SK-N-SH (cell line): Measurements from ENCODE around the gene RAD51B. TPM values are rescaled to one million over a fixed set of nuclear protein-coding genes. Genes with fewer than 3 reads are reported as not detected.

Experiments used
- CTCF ChIA-PET: fragments of 300-600, 350-600 bp; formaldehyde crosslinking; extraction: SDS; loops from one replicate; lab custom pipeline; 2021; lab: Yijun Ruan, JAX
- POLR2A ChIA-PET: fragments of 350-600 bp; sonication (Branson Sonifier 250); formaldehyde crosslinking; extraction: SDS; loops from one replicate; lab custom pipeline; 2020; ENCODE audit warnings: antibody characterized with exemption, inconsistent platforms; lab: Yijun Ruan, JAX
- DNase-seq: peaks from one replicate; pipeline ENCODE4 v3.0.0; 2012
- H2AFZ ChIP-seq: fragments of 200-600 bp; sonication (generic); 2 replicates; pipeline ENCODE4 v1.8.1; 2016; ENCODE audit warnings: antibody characterized with exemption, mild to moderate bottlenecking, low read depth
- H3F3A ChIP-seq: fragments of 200-600 bp; sonication (generic); replicated peaks from 2 replicates; pipeline ENCODE3; 2016; ENCODE audit warnings: antibody characterized with exemption, mild to moderate bottlenecking; ENCODE audit not compliant: insufficient read depth
- H3K27ac ChIP-seq, 2 experiments: fragments of 200-500 bp in 1 of 2; fragments of 200-600 bp in 1 of 2; sonication (Bioruptor generic) in 1 of 2; sonication (generic), shearing (Covaris generic) in 1 of 2; 2 replicates each; pipeline versions ENCODE4 v1.5.1 to v1.6.1; 2014 to 2016; ENCODE audit warnings: low read depth in 2 of 2, inconsistent platforms in 1 of 2, low read length in 1 of 2, mild to moderate bottlenecking in 1 of 2, mixed read lengths in 1 of 2
- H3K27me3 ChIP-seq: fragments of 200-600 bp; sonication (generic), shearing (Covaris generic); 2 replicates; pipeline ENCODE4 v1.6.1; 2016; ENCODE audit warnings: mixed run types; ENCODE audit not compliant: insufficient read depth
- H3K36me3 ChIP-seq, 2 experiments: fragments of 200-500 bp in 1 of 2; fragments of 200-600 bp in 1 of 2; sonication (Bioruptor generic) in 1 of 2; sonication (generic) in 1 of 2; replicated peaks in 1 of 2; 2 replicates each; pipeline versions ENCODE3 to v1.5.1; 2014 to 2016; ENCODE audit warnings: low read length in 1 of 2, mild to moderate bottlenecking in 1 of 2; ENCODE audit not compliant: insufficient read depth in 2 of 2, control insufficient read depth in 1 of 2
- H3K4me1 ChIP-seq, 2 experiments: fragments of 200-500 bp in 1 of 2; fragments of 200-600 bp in 1 of 2; sonication (Bioruptor generic) in 1 of 2; sonication (generic), shearing (Covaris generic) in 1 of 2; 2 replicates each; pipeline versions ENCODE4 v1.5.1 to v1.6.1; 2014 to 2016; ENCODE audit warnings: low read depth in 1 of 2, low read length in 1 of 2, mixed run types in 1 of 2; ENCODE audit not compliant: insufficient read depth in 2 of 2, control insufficient read depth in 1 of 2
- H3K4me2 ChIP-seq: fragments of 200-600 bp; sonication (generic), shearing (Covaris generic); 2 replicates; pipeline ENCODE4 v1.6.1; 2017; ENCODE audit warnings: mixed run types
- H3K4me3 ChIP-seq, 2 experiments: fragments of 200-500 bp in 1 of 2; fragments of 200-600 bp in 1 of 2; sonication (Bioruptor generic) in 1 of 2; sonication (generic), shearing (Covaris generic) in 1 of 2; 2 replicates each; pipeline versions ENCODE4 v1.5.1 to v1.8.1; 2014 to 2016; ENCODE audit warnings: low read depth in 2 of 2, inconsistent platforms in 1 of 2, low read length in 1 of 2, mild to moderate bottlenecking in 1 of 2, mixed read lengths in 1 of 2, moderate library complexity in 1 of 2
- H3K79me2 ChIP-seq: fragments of 200-600 bp; sonication (generic); 2 replicates; pipeline ENCODE4 v1.8.1; 2017; ENCODE audit warnings: mild to moderate bottlenecking; ENCODE audit not compliant: insufficient read depth
- H3K9ac ChIP-seq: fragments of 200-600 bp; sonication (generic); 2 replicates; pipeline ENCODE4 v1.6.1; 2017; ENCODE audit warnings: mixed run types
- H3K9me2 ChIP-seq: fragments of 200-600 bp; sonication (generic); 2 replicates; pipeline ENCODE4 v1.6.1; 2017; ENCODE audit warnings: mixed run types
- H3K9me3 ChIP-seq: fragments of 200-600 bp; sonication (generic); 2 replicates; pipeline ENCODE4 v1.6.1; 2017; ENCODE audit warnings: mixed run types, mild to moderate bottlenecking, moderate library complexity
- H4K20me1 ChIP-seq: fragments of 200-600 bp; sonication (generic); 2 replicates; pipeline ENCODE4 v1.6.1; 2017; ENCODE audit warnings: mild to moderate bottlenecking, mixed run types; ENCODE audit not compliant: insufficient read depth
- CHD2 ChIP-seq: fragments of 150-350 bp; IDR thresholded peaks from 2 replicates; pipeline ENCODE4 v1.6.1; 2018; ENCODE audit warnings: low read length; ENCODE audit not compliant: partially characterized antibody
- ELF1 ChIP-seq: IDR thresholded peaks from 2 replicates; pipeline ENCODE4 v1.4.0; 2012
- EZH2phosphoT487 ChIP-seq: fragments of 200-600 bp; sonication (generic); IDR thresholded peaks from 2 replicates; pipeline ENCODE4 v1.6.1; 2017; ENCODE audit warnings: low read depth, mixed run types, mild to moderate bottlenecking, antibody characterized with exemption, moderate library complexity, borderline replicate concordance
- FOXM1 ChIP-seq: IDR thresholded peaks from 2 replicates; pipeline ENCODE4 v1.4.0; 2012; ENCODE audit warnings: low read depth, mild to moderate bottlenecking
- GATA2 ChIP-seq: sonication (generic); formaldehyde crosslinking; IDR thresholded peaks from 2 replicates; pipeline ENCODE4 v1.5.0; 2020; ENCODE audit warnings: mild to moderate bottlenecking, missing genetic modification reagents
- MXI1 ChIP-seq: IDR thresholded peaks from 2 replicates; pipeline ENCODE4 v1.6.1; 2012; ENCODE audit warnings: mild to moderate bottlenecking, low read depth, low read length, improper control_type of control experiment
- NRF1 ChIP-seq: IDR thresholded peaks from 2 replicates; pipeline ENCODE4 v1.6.1; 2012; ENCODE audit warnings: low read depth, mild to moderate bottlenecking, low read length
- RCOR1 ChIP-seq: fragments of 150-350 bp; IDR thresholded peaks from 2 replicates; pipeline ENCODE4 v1.6.1; 2017; ENCODE audit warnings: antibody characterized with exemption, low read length
- SIN3A ChIP-seq: IDR thresholded peaks from 2 replicates; pipeline ENCODE4 v1.6.1; 2012; ENCODE audit warnings: low read depth, mild to moderate bottlenecking, low read length, moderate library complexity, borderline replicate concordance
- SMC3 ChIP-seq: IDR thresholded peaks from 2 replicates; pipeline ENCODE4 v1.6.1; 2012; ENCODE audit warnings: low read depth, low read length, improper control_type of control experiment
- TCF12 ChIP-seq: IDR thresholded peaks from 2 replicates; pipeline ENCODE4 v1.4.0; 2012
- YY1 ChIP-seq: IDR thresholded peaks from 2 replicates; pipeline ENCODE4 v1.4.0; 2012; ENCODE audit warnings: low read depth, mild to moderate bottlenecking
- WGBS: methylation state at CpG from one replicate; pipeline ENCODE4 v1.1.6; 2017; ENCODE audit warnings: low lambda C conversion rate; 5-methylcytosine and 5-hydroxymethylcytosine counted together
- polyA plus RNA-seq, 3 experiments: library from polyadenylated mRNA; depleted of rRNA; stranded (reverse); fragments of >200 nt; gene quantifications; 2 replicates each; pipeline ENCODE4 v1.2.3, GENCODE V29; 2012
- TF ChIP-seq, protein P1 (sequence below): IDR thresholded peaks from 2 replicates; pipeline ENCODE4; 2012
- TF ChIP-seq, protein P2 (sequence below): fragments of 150-350 bp; IDR thresholded peaks from 2 replicates; pipeline ENCODE4 v1.6.1; 2016; ENCODE audit warnings: mild to moderate bottlenecking, low read depth, low read length
- TF ChIP-seq, protein P3 (sequence below): fragments of 200-600 bp; sonication (generic); IDR thresholded peaks from 2 replicates; pipeline ENCODE4 v1.6.1; 2017; ENCODE audit warnings: antibody characterized with exemption, mild to moderate bottlenecking, moderate library complexity

The RAD51B gene
- polyA plus RNA-seq, 1 of the 3 experiments (the other 2 are of a cell fraction): 6.0 TPM

DNA sequence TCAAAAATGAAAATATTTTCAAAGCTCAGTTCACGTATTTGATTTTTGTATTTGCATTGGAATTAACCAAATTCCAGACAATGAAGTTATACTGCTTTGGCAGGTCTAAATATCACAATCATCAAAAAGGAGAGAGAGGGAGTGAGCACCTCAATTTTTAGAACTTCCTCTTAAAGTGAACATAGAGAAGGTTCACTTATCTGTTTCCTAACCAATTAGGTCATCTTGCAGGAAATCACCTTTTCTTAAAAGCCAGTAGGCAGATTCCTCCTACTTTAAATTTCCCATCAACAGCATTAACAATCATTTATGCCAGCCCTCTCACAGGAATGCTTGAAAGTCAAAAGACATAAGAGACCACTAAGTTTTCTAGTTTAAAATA, 584.6 kb downstream of the RAD51B start:
- H3K79me2 ChIP-seq: no peaks in the 10 kb centered on the region
- POLR2A ChIA-PET: no interaction called here

DNA sequence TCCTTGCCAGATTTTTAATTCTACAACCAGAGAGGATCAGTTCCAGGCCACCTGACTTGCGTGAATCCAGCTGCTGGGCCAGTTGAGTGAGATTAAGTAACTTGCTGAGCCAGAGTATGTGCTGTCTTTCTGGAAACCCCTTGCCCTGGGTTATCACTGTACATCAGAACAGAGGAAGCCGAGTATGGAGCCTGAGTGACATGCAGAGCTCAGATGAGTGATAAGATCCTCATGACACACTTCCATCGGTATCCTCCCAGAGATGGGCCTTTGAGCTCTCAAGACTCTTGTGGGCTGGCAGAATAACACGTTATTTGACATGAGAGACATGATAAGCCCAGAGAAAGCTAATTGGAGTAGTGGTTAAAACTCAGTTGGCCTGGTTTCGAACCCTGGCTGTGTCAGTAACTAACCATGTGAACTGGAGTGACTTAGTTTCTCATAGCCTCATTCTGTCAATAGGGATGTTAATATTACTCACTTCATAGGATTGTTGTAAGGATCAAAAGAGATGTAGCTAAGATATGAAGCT, 585.1 kb downstream of the RAD51B start:
- Histone ChIP-seq H3K4me3 (no peak overlapping the region), H2AFZ (no peak overlapping the region), H4K20me1 (no peaks in the 10 kb centered on the region), H3K27me3 (no peaks in the 10 kb centered on the region), H3K4me2 (no peak overlapping the region; the same call in 1 of the 2 replicates), H3K27ac (peak overlapping the region in 1 of 2 experiments; percentile 39; a peak in 1 of 4 replicates), H3K79me2 (no peaks in the 10 kb centered on the region), H3K9me3 (no peaks in the 10 kb centered on the region), H3K9ac (no peak overlapping the region), H3K4me1 (peaks cover 4 to 21% of the 10 kb centered on the region in 2 experiments; a peak in 3 of 4 replicates), H3K9me2 (no peaks in the 10 kb centered on the region), H3F3A (peaks cover 5% of the 10 kb centered on the region), H3K36me3 (no peaks in the 10 kb centered on the region)
- DNase-seq: no peak
- ChIA-PET POLR2A (no interaction called here), CTCF (no interaction called here)
- 56% methylated on average over 5 of the region's 5 CpGs for WGBS
- TF ChIP-seq ELF1 (no peak), TCF12 (0 out of 2 replicates have a peak, but pooled peaks have one; percentile 23)
- TF ChIP-seq, protein P1, sequence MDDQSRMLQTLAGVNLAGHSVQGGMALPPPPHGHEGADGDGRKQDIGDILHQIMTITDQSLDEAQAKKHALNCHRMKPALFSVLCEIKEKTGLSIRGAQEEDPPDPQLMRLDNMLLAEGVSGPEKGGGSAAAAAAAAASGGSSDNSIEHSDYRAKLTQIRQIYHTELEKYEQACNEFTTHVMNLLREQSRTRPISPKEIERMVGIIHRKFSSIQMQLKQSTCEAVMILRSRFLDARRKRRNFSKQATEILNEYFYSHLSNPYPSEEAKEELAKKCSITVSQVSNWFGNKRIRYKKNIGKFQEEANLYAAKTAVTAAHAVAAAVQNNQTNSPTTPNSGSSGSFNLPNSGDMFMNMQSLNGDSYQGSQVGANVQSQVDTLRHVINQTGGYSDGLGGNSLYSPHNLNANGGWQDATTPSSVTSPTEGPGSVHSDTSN: peak; percentile 56
- TF ChIP-seq, all 33 proteins: peak for 2

More for the DNA sequence above, 584.6 kb downstream of the RAD51B start:
- WGBS: 92% methylated on average over 1 of the region's 1 CpG
- no peak overlapping the region for H3K4me3 ChIP-seq
- peaks cover 5% of the 10 kb centered on the region for H3F3A ChIP-seq
- no peaks in the 10 kb centered on the region for H3K9me3 ChIP-seq
- H3K4me2 ChIP-seq: no peak overlapping the region
- no peak for TF ChIP-seq RCOR1
- no peak for TF ChIP-seq ELF1
- TF ChIP-seq NRF1: no peak
- TF ChIP-seq, protein P2, sequence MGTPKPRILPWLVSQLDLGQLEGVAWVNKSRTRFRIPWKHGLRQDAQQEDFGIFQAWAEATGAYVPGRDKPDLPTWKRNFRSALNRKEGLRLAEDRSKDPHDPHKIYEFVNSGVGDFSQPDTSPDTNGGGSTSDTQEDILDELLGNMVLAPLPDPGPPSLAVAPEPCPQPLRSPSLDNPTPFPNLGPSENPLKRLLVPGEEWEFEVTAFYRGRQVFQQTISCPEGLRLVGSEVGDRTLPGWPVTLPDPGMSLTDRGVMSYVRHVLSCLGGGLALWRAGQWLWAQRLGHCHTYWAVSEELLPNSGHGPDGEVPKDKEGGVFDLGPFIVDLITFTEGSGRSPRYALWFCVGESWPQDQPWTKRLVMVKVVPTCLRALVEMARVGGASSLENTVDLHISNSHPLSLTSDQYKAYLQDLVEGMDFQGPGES: no peak
- TF ChIP-seq, protein P3, sequence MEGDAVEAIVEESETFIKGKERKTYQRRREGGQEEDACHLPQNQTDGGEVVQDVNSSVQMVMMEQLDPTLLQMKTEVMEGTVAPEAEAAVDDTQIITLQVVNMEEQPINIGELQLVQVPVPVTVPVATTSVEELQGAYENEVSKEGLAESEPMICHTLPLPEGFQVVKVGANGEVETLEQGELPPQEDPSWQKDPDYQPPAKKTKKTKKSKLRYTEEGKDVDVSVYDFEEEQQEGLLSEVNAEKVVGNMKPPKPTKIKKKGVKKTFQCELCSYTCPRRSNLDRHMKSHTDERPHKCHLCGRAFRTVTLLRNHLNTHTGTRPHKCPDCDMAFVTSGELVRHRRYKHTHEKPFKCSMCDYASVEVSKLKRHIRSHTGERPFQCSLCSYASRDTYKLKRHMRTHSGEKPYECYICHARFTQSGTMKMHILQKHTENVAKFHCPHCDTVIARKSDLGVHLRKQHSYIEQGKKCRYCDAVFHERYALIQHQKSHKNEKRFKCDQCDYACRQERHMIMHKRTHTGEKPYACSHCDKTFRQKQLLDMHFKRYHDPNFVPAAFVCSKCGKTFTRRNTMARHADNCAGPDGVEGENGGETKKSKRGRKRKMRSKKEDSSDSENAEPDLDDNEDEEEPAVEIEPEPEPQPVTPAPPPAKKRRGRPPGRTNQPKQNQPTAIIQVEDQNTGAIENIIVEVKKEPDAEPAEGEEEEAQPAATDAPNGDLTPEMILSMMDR: no peak
- no peak for TF ChIP-seq EZH2phosphoT487
- TF ChIP-seq FOXM1: no peak
- TF ChIP-seq GATA2: no peak
- TF ChIP-seq SMC3: no peak
- TF ChIP-seq CHD2: no peak
- no peak for TF ChIP-seq MXI1
- no peak for TF ChIP-seq TCF12
- TF ChIP-seq YY1: no peak
- TF ChIP-seq, protein P1: no peak
- no peak for TF ChIP-seq SIN3A
- no peaks in the 10 kb centered on the region for H3K9me2 ChIP-seq
- CTCF ChIA-PET: no interaction called here
- no peak for DNase-seq
- H4K20me1 ChIP-seq: no peaks in the 10 kb centered on the region
- peak overlapping the region in 1 of 2 experiments; percentile 39; a peak in 1 of 4 replicates for H3K27ac ChIP-seq
- peaks cover 4 to 21% of the 10 kb centered on the region in 2 experiments; a peak in 3 of 4 replicates for H3K4me1 ChIP-seq
- H3K27me3 ChIP-seq: no peaks in the 10 kb centered on the region
- H3K9ac ChIP-seq: no peak overlapping the region
- no peaks in the 10 kb centered on the region for H3K36me3 ChIP-seq
- no peak overlapping the region for H2AFZ ChIP-seq
